HG03196 (cell line): ENCODE results near the gene SIGLEC14.
"Not testable (repeated sequence)": the region's sequence is repeated elsewhere in the genome, so short reads cannot be mapped to it uniquely, and the experiment has no call there.

Experiments
- ATAC-seq: cut with Tn5 transposase; IDR thresholded peaks from one replicate; pipeline ENCODE4 v1.9.1; 2021; ENCODE audit not compliant: unreplicated experiment

SIGLEC14 gene

DNA sequence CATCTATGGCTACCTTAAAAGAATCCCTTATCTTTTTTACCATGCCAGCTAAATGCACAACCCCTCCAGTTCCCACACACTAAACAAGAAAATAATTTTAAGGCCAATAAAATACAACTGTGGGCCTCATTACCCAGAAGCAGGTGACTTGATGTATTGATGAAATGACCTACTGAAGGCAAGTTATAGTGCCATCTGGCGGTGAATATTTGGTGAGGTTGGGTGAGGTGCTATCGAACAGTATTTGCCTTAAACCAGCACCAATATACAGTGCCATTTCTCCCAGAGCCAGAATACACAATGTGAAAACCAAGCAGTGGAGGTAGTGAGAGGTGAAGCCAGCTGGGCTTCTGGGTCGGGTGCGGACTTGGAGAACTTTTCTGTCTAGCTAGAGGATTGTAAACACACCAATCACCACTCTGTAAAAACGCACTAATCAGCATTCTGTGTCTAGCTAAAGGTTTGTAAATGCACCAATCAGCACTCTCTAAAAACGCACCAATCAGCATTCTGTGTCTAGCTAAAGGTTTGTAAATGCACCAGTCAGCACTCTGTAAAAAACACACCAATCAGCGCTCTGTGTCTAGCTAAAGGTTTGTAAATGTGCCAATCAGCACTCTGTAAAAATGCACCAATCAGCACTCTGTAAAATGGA is 29.4 kb upstream of the SIGLEC14 start:
- not testable (repeated sequence) for ATAC-seq

DNA sequence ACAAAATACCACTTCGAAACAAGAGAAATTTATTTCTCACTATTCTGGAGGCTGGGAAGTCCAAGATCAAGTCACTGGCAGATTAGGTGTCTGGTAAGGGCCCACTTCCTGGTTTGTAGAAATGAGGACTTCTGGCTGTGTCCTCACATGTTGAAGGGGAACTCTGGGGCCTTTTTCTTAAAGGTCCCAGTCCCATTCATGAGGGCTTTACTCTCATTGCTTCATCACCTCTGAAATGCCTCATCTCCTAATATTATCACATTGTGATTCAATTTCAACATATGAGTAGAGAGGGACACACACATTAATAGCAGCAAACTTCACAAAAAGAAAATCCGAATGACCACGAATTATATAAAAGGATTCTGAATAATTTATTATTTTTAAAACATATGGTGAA is 21.6 kb upstream of the SIGLEC14 start:
- no peak for ATAC-seq

GRCh38 chr19:51664997-51665396 is 18.4 kb upstream of the SIGLEC14 start:
- ATAC-seq, result no peak

- ATAC-seq, result no peak
Measured at GRCh38 chr19:51664131-51664530, 17.5 kb upstream of the SIGLEC14 start.

GRCh38 chr19:51663650-51664049 is 17.0 kb upstream of the SIGLEC14 start:
- no peak for ATAC-seq

- no peak for ATAC-seq
Measured at GRCh38 chr19:51660975-51661600, 14.5 kb upstream of the SIGLEC14 start.

DNA sequence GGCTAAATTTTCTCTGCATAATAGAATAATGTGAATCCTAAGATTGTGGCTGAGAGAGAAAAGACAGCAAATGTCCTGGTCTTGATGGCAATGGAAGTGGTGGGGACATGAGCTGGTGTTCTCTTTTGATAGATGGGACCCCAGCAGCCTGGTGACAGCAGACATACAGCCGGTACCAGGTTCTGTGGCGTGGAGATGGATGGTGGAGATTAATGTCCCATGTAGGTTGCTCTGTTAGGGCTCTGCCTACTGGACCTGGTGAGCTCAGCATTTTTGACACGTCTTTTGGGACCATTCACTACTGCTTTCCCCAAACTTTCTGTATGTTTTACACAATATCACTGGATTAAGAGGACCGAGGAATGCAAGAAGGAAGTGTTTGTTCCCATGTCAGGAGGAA is 8.2 kb upstream of the SIGLEC14 start:
- ATAC-seq, result no peak

GRCh38 chr19:51653162-51653561 is 6.5 kb upstream of the SIGLEC14 start:
- ATAC-seq, result no peak

DNA sequence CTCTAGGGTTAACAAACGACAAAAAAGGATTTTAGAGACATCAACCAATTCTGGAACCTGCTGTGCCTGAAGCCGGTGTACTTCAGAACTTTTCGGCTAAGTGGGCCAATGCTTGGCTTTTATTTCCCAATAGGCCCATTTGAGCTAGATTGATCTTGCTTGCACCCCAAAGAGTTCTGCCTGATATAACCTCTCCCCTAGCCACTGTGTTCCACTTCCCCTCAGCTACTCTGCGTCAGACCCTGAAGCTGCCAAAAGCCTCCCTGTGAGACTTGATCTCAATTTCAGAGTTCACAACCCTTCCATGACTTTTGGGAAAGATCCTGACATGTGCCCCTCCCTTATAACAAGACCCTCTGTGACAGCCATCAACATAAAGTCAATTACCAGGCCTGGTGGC is 5.6 kb upstream of the SIGLEC14 start:
- no peak for ATAC-seq

- ATAC-seq, result no peak
Measured at GRCh38 chr19:51651216-51651846, 4.7 kb upstream of the SIGLEC14 start.

- ATAC-seq, result no peak
Measured at GRCh38 chr19:51647318-51647717, 693 bp upstream of the SIGLEC14 start.

DNA sequence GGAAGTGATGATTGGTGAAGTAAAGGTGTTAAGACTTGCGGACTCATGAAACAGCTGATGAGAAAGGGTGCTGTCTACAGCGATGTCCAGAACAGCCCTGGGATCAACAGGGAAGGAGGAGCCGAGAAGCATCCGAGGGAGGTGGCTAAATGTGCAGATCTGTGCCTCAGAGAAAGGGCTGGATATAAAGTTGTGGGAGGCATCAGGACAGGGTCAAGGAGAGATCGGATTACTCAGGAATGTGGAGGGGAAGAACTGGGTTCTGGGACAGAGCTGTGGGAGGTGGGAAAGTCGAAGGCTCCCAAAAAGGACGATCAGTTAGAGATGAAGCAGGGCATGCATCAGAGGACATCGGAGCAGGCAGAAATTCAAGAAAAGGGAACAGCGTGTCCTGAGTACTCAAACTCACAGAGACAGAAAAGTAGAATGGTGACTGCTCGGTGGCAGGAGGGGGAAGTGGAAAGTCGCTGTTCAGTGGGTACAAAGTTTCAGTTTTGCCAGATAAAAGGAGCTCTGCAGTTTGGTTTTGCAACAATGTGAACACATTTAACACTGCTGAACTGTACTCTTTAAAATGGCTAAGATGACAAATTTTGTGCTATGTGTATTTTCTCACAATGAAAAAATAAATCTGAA is 1.9 kb downstream of the SIGLEC14 start:
- no peak for ATAC-seq

DNA sequence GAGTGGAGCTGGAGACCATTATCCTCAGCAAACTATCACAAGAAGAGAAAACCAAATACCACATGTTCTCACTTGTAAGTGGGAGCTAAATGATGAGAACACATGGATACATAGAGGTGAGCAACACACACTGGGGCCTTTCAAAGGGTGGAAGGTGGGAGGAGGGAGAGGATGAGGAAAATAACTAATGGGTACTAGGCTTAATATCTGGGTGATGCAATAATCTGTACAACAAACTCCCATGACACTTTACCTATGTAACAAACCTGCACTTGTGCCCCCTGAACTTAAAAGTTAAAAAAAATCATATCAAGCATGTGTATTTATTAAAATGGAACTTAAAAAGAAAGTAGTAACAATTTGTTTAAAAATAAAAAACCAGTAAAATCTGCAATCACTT is 5.0 kb downstream of the SIGLEC14 start:
- ATAC-seq, result no peak

DNA sequence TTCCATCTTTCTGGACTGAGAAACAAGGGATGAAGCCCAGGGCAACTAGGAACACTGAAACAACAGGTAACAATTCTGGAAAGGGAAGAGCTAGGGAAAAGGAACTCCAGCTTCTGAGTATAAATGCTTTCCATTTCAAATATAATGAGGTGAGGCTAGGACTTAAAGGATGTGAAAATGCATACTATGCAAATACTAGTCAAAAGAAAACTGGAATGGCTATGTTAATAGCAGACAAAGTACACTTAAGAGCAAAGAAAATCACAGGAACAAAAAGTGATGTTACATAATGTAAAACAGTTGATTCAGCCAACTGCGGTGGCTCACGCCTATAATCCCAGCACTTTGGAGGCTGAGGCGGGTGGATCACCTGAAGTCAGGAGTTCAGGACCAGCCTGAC is 6.2 kb downstream of the SIGLEC14 start:
- no peak for ATAC-seq

GRCh38 chr19:51639916-51640315 is 6.7 kb downstream of the SIGLEC14 start:
- ATAC-seq, result no peak

DNA sequence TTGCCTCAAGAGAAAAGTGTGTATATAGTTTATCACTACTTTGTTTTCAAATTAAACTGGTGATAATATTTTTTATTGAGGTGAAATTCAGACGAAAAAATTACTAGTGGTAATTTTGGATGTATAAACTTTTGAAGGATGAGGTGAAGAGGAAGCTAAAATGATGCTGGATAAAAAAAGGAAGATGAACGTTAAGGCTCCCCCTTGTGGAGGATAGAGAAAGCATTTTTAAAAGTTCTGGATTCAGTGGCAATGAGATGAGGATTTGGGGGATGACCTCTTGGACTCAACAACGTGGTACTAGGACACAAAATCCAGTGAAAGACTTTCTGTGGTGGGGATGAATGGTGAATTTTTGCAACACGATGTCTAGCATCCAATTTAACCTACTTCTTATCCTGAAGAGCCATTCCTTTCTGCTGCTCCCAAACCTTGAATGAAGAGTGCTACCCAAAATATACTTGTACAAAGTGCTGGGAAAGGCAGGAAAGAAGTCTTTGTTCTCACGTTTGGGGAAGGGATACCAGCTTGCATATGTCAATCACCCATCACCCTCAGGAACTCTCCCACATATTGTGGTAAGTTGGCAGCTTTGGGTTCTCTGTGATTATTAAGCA is 9.2 kb downstream of the SIGLEC14 start:
- no peak for ATAC-seq

- ATAC-seq, result no peak
Measured at GRCh38 chr19:51632126-51632525, 14.5 kb downstream of the SIGLEC14 start.

- not testable (repeated sequence) for ATAC-seq
Measured at GRCh38 chr19:51630315-51630714, 16.3 kb downstream of the SIGLEC14 start, which contains the start of gene SIGLEC5. Gene SIGLEC5, minus strand, starts transcription at chr19:51630401. Its CDS starts 66 bp downstream, at chr19:51630335.

DNA sequence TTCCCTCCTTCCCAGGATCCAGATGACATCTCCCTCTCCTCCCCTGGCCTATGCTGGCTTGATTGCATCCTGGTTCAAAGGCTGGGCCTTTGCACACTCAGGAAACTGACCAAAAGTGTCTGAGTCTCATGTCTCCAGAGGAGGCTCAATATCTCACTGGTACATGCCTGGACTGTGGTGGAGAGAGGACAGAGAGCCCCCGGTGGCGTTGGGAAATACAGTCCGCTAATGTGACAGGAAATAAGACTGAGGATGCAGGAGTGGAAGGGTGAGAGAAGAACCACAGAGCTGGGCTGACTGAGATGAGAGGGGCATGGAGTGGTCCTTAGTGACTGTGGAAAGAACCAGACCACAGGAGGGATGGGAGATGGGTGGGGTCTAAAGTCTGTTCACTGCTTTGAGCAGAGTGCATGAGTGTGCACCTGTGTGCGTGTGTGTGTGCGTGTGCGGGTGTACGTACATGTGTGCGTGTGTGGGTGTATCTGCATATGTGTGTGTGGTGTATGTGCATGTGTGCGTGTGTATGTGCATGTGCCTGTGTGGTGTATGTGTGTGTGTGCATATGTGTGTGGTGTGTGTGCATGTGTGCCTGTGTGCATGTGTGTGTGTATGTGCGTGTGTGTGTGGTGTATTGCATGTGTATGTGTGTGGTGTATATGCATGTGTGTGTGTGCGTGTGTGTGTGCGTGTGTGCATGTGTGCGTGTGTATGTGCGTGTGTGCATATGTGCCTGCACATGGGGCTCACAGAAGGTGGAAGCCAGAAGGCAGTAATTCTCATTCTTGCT is 18.3 kb downstream of the SIGLEC14 start:
- ATAC-seq, result no peak

DNA sequence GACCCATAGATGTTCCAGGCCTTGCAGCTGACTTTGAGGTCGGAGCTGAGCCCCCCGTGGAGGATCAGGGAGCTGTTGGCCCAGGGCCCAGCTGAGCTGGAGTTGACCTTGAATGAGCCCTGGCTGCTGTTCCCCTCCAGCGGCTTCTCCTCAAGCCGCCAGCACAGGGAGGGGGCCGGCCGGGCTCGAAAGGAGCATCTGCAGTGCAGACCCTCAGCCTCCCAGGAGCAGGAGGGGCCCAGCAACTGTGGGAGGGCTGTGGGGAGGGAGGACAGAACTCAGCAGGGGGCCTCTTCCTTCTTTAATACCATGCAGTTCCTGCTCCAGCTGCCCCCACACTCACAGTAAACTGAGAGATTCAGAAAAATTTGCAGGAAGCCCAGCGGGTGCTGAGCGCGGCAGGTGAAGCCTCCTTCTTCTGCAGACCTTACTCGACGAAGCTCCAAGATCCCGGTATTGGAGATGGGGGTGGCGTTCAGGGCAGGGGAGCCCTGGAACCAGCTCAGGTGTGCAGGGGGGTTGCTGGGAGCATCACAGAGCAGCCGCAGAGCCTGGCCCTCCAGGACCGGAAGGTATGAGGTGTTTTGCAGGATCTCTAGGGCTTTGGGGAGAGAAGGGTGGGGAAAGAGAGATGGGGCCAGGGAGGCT is 19.0 kb downstream of the SIGLEC14 start:
- no peak for ATAC-seq
